GM10266 (cell line): ENCODE results near the gene CNTF.

Experiments used
- DNase-seq: peaks from one replicate; pipeline ENCODE4 v3.0.0; 2012; ENCODE audit errors: extremely low spot score
- CTCF ChIP-seq: IDR thresholded peaks from 2 replicates; pipeline ENCODE4 v1.5.1; 2012; ENCODE audit warnings: mild to moderate bottlenecking, low read depth; ENCODE audit not compliant: control insufficient read depth, insufficient read depth; ENCODE audit errors: missing control alignments

The CNTF gene

GRCh38 chr11:58654908-58655296, 32.4 kb downstream of the CNTF start:
- TF ChIP-seq CTCF = no peak
- DNase-seq = peak; percentile 10

- TF ChIP-seq CTCF = no peak
- DNase-seq = no peak
Observed at GRCh38 chr11:58656348-58656747, 33.9 kb downstream of the CNTF start.

GRCh38 chr11:58658623-58659022, 36.2 kb downstream of the CNTF start:
- no peak for DNase-seq
- no peak for TF ChIP-seq CTCF

- no peak for TF ChIP-seq CTCF
- DNase-seq = no peak
Observed at GRCh38 chr11:58659404-58659803, 36.9 kb downstream of the CNTF start.

- DNase-seq = no peak
- TF ChIP-seq CTCF = no peak
Observed at GRCh38 chr11:58659910-58660570, 37.6 kb downstream of the CNTF start.

GRCh38 chr11:58671983-58672633, 49.6 kb downstream of the CNTF start:
- DNase-seq = no peak
- no peak for TF ChIP-seq CTCF

- TF ChIP-seq CTCF = no peak
- DNase-seq = no peak
Observed at GRCh38 chr11:58674609-58675008, 52.1 kb downstream of the CNTF start.
